Liver (tissue), 3 donors: ENCODE results near the gene LAMTOR4.
"Not testable (repeated sequence)": the region's sequence is repeated elsewhere in the genome, so short reads cannot be mapped to it uniquely, and the experiment has no call there.

ENCODE experiments used
- CTCF ChIP-seq: fragments of 150-350 bp; IDR thresholded peaks from 2 replicates; pipeline ENCODE4 v1.5.1; 2017; ENCODE audit warnings: improper control_type of control experiment, low read depth, low read length; ENCODE audit not compliant: missing input control
- EGR1 ChIP-seq, 2 donors: IDR thresholded peaks; 2 replicates each; pipeline ENCODE4 v1.6.1; 2016 to 2018; ENCODE audit warnings: antibody characterized with exemption in 2 of 2, low read depth in 2 of 2
- FOXA1 ChIP-seq: IDR thresholded peaks from 2 replicates; pipeline ENCODE4 v1.6.1; 2016; ENCODE audit warnings: antibody characterized with exemption
- FOXA2 ChIP-seq: IDR thresholded peaks from 2 replicates; pipeline ENCODE4 v1.6.1; 2016; ENCODE audit warnings: antibody characterized with exemption
- HNF4A ChIP-seq, 2 donors: conservative IDR thresholded peaks; 2 replicates each; pipeline ENCODE4 v1.6.1; 2016; ENCODE audit warnings: antibody characterized with exemption in 2 of 2, mild to moderate bottlenecking in 2 of 2
- JUND ChIP-seq, 2 donors: IDR thresholded peaks; 2 replicates each; pipeline ENCODE4 v1.6.1; 2016; ENCODE audit warnings: antibody characterized with exemption in 2 of 2
- RXRA ChIP-seq, 2 donors: IDR thresholded peaks; 2 replicates each; pipeline ENCODE4 v1.6.1; 2017 to 2018; ENCODE audit warnings: antibody characterized with exemption in 2 of 2, mild to moderate bottlenecking in 1 of 2
- SP1 ChIP-seq: IDR thresholded peaks from 2 replicates; pipeline ENCODE4 v1.6.1; 2018; ENCODE audit warnings: antibody characterized with exemption, mild to moderate bottlenecking
- TAF1 ChIP-seq: conservative IDR thresholded peaks from 2 replicates; pipeline ENCODE4 v1.6.1; 2016; ENCODE audit warnings: antibody characterized with exemption, mild to moderate bottlenecking
- YY1 ChIP-seq: IDR thresholded peaks from 2 replicates; pipeline ENCODE4 v1.6.1; 2016; ENCODE audit warnings: antibody characterized with exemption, mild to moderate bottlenecking
- ZBTB33 ChIP-seq: IDR thresholded peaks from 2 replicates; pipeline ENCODE4 v1.6.1; 2016; ENCODE audit warnings: antibody characterized with exemption
- TF ChIP-seq, protein P1 (sequence below): IDR thresholded peaks from 2 replicates; pipeline ENCODE4 v1.6.1; 2016; ENCODE audit warnings: antibody characterized with exemption, mild to moderate bottlenecking
- TF ChIP-seq, protein P2 (sequence below): IDR thresholded peaks from 2 replicates; pipeline ENCODE4 v1.6.1; 2016; ENCODE audit warnings: antibody characterized with exemption
- TF ChIP-seq, protein P3 (sequence below): IDR thresholded peaks from 2 replicates; pipeline ENCODE4 v1.6.1; 2016; ENCODE audit warnings: antibody characterized with exemption
- donor health status: healthy.
- donor health status: healthy.

DNA sequence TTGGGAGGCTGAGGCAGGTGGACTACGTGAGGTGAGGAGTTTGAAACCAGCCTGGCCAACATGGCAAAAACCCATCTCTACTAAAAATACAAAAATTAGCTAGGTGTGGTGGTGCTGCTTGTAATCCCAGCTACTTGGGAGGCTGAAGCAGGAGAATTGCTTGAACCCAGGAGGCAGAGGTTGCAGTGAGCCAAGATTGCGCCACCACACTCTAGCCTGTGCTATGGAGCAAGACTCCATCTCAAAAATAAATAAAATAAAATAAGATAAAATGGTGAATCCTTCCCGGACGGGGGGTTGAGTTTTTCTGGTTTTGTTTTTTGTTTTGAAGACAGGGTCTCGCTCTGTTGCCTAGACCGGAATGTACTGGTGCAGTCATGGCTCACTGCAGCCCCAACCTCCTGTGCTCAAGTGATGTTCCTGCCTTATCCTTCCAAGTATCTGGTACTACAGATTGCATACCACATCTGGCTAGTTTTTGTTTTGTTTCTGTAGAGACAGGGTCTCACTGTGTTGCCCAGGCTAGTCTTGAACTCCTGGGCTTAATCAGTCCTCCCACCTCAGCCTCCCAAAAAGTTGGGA lies 43.7 kb downstream of the LAMTOR4 start:
- TF ChIP-seq CTCF; YY1; TAF1; ZBTB33; SP1; HNF4A (conservative IDR thresholded peaks at IDR 0.05); EGR1 (IDR thresholded peaks at IDR 0.05; ENCODE audit: low read depth in 2 of 2); JUND (IDR thresholded peaks at IDR 0.05); FOXA1; FOXA2; RXRA (IDR thresholded peaks at IDR 0.05): not testable (repeated sequence)
- TF ChIP-seq, protein P1, sequence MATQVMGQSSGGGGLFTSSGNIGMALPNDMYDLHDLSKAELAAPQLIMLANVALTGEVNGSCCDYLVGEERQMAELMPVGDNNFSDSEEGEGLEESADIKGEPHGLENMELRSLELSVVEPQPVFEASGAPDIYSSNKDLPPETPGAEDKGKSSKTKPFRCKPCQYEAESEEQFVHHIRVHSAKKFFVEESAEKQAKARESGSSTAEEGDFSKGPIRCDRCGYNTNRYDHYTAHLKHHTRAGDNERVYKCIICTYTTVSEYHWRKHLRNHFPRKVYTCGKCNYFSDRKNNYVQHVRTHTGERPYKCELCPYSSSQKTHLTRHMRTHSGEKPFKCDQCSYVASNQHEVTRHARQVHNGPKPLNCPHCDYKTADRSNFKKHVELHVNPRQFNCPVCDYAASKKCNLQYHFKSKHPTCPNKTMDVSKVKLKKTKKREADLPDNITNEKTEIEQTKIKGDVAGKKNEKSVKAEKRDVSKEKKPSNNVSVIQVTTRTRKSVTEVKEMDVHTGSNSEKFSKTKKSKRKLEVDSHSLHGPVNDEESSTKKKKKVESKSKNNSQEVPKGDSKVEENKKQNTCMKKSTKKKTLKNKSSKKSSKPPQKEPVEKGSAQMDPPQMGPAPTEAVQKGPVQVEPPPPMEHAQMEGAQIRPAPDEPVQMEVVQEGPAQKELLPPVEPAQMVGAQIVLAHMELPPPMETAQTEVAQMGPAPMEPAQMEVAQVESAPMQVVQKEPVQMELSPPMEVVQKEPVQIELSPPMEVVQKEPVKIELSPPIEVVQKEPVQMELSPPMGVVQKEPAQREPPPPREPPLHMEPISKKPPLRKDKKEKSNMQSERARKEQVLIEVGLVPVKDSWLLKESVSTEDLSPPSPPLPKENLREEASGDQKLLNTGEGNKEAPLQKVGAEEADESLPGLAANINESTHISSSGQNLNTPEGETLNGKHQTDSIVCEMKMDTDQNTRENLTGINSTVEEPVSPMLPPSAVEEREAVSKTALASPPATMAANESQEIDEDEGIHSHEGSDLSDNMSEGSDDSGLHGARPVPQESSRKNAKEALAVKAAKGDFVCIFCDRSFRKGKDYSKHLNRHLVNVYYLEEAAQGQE: not testable (repeated sequence)
- TF ChIP-seq, protein P2, sequence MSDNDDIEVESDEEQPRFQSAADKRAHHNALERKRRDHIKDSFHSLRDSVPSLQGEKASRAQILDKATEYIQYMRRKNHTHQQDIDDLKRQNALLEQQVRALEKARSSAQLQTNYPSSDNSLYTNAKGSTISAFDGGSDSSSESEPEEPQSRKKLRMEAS: not testable (repeated sequence)
- TF ChIP-seq, protein P3, sequence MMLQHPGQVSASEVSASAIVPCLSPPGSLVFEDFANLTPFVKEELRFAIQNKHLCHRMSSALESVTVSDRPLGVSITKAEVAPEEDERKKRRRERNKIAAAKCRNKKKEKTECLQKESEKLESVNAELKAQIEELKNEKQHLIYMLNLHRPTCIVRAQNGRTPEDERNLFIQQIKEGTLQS: not testable (repeated sequence)
